Measurements from ENCODE around the gene MOGAT3.
A peak's percentile ranks its signal among the peaks of the same experiment; 100 is the strongest.

Gene MOGAT3

GRCh38 chr7:101172005-101172853 is 28.6 kb downstream of the MOGAT3 start:
- DNase-seq, result no peak

DNA sequence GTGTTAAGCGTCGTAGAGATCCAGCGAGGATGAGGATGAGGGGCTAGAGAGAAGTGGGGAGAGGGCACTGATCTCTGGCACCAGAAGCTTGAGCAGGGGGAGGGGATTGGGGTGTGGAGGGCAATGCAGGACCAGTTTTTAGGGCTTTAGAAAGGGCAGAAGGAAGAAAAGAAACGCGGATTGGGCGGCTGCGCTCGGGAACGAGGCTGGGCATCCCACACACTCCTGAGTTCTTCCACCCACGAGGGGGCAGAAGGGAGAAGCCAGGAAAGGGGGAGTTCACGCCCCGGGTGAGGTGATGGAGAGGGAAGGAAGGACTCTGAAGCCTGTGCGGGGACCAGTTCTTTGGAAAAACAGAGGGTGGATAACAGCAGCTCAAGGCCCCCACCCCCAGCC is 29.4 kb downstream of the MOGAT3 start:
- no peak for DNase-seq

- DNase-seq, result no peak
Measured at GRCh38 chr7:101170617-101171441, 30.0 kb downstream of the MOGAT3 start.

GRCh38 chr7:101169838-101170551 is 30.8 kb downstream of the MOGAT3 start:
- DNase-seq, result peak; percentile 78

DNA sequence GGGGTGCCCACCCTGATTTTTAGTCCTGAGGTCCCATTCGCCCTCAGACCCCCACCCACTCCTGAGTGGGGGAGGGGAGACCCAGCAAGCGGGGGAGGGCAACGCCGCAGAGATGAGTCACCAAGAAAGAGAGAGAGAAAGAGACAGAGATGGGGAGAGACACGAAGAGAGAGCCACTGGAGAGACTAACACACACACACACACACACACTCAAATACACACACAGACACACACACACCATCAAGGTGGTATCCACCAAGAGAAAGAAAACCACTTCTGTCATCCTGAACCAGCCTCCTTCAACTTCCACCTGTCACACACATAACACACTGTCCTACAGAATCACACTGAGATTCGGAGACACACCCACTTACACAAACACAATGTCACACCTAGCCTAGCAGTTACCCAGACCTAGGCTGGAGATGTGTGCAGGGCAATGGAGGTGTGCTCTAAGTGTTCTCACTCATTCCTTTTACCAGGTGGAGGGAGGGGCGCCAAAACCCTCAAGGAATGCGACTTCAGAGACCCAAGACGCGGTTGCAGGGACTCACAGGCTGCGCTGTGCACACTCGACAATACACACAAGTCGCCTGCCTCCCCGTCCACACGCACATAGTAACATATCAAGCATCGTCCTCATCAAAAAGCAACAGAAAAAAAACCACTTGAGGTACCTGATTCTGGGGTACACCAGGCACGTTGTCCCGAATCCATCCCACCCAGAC is 31.6 kb downstream of the MOGAT3 start:
- DNase-seq, result no peak

DNA sequence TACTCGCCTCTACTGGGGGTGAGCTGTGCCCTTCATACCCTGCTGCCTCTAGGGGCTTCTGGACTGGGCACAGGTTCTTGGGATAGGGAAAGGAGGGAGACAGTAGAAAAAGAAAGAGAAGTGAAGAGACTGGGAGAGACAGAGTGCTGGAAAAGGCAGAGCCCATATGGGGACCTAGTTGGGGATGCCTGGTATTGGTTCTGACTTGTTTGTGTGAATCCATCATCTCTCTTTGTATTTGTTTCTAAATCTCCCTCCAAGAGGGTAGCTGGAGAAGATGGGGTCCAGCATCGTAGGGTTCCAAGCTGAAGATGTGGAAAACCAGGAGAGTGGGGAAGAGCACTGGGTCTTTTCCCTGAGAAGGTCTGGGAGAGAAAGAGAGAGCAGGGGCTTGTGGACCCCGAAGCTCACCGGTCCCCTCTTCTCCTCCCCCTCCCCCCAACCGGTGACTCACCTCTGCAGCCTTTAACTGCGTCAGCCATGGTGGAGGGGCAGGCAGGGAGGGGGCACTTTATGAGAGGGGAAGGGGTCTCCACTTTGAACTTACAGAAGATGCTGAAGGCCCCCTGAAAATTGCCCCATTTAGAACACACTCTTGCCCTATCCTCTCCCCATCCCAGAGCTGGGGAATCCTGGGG is 32.3 kb downstream of the MOGAT3 start:
- DNase-seq, result no peak

DNA sequence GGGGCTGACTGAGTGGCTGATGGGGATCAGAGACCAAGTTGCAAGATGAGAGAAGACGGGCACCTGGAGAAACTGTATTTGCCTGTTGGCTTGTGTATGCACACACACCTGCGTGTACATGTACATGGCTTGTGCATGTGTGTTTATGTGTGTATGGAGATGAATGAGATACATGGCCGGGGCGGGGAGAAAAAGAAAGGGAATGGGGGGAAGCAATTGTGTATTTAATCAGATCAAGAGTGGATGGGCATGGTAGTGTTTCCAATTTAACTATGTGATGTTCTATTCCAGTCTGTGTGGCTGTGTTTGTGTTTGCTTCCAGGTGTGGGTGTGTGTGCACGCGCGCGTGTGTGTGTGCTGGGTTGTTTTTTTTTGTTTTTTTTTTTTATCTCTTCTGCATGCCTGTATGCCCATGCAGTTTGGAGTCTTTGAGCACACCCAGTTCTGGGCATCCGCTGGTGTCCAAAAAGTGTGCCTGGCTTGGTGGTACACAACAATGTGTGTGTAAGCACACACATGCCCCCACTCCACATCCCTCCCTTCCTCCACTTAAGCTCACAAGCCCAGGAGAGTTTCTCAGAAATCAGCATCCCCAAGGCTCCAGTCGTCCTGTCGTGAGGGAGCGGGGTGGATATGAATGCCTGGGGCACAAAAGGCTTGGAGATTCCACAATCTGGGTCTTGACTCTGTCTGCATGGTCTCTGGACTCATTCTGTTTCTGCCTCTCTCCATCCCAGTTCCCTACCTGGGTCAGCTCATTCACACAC is 33.0 kb downstream of the MOGAT3 start:
- no peak for DNase-seq

- DNase-seq, result no peak
Measured at GRCh38 chr7:101166909-101167644, 33.8 kb downstream of the MOGAT3 start.

DNA sequence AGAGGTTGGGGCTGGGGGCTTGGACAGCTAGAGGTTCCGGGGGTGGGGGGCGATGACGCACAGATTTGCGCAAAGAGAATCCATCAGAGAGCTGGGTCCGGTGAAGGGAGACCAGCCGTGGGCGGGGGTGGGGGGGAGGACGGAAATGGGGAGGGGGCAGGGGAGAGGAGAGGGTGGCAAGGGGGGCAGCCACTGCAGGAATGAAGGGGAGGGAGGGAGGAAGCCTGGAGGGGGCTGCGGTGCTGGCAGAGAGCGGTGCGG is 34.3 kb downstream of the MOGAT3 start:
- no peak for DNase-seq

DNA sequence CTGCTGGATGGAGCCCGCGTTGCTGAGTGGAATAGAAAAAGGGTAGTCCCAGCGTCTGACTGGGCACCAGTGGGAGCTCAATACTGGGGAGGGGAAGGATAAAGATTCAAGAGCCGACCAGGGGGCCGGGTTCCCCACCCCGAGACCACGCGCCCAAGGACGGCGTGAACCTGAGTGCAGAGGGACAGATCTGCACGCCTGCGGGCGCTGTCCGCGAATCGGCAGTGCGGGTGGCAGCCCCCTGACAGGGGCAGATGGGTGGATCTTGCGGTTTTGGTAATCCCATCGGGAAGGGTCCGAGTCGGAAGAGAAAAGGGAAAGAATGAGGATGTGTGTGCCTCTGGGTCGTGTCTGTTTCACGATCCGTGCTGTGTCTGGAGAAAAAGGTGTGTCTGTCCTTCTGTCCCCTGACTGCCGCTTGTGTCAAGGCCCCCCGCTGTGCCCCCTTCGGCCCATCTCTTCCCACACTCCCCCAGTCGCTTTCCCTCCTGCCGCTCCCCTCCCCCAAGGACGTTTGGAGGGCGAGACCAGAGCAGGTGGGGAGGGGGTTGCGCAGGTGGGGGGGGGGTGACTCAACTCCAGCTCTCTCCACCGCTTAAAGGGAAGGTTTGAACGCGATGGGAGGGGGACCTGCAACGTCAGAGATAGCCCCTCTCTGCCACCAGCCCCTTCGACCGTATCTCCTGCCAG is 34.7 kb downstream of the MOGAT3 start:
- no peak for DNase-seq

GRCh38 chr7:101165075-101165957 is 35.5 kb downstream of the MOGAT3 start, which contains the start of gene VGF:
Gene VGF, minus strand, starts transcription at chr7:101165569. Its CDS starts 726 bp downstream, at chr7:101164843.
- peak; percentile 91 for DNase-seq

DNA sequence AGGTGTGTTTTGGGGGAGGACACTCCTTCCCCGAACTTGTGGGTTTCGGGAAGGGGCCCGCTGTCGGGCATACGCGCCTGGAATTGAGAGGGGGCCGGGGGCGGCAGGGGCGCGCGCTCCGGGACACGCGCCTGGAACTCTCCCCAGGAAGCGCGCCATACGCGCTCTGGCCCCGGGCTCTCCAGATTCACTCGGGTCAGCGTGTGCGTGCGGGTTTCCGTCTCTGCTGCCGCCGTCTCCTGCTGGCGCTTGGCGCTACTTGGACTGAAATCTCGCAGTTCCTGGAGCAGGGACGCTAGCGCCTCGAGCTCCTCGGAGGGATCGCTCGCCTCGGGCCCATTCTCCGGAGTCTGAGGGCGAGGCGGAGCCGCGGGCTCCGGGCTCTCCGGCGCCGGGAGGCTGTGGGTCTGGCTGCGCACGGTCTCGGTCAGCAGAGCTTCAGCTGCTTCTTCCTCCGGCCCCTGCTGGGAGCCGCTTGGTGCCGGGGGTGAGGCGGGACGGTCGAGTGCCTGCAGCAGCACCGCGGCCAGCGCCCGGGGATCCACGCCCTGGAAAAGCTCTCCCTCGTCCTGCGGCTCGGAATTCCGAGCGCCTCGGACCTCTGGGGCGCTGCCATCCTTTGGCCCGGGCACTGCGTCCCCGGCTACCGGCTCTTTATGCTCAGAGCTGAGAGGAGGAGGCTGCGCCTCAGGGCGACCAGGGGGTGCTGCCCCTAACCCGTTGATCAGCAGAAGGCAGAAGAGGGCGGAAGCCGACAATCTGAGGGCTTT is 36.6 kb downstream of the MOGAT3 start:
- DNase-seq, result no peak

- DNase-seq, result no peak
Measured at GRCh38 chr7:101163279-101164070, 37.4 kb downstream of the MOGAT3 start.

GRCh38 chr7:101162551-101163278 is 38.1 kb downstream of the MOGAT3 start:
- DNase-seq, result no peak

GRCh38 chr7:101161692-101162471 is 39.0 kb downstream of the MOGAT3 start:
- no peak for DNase-seq

GRCh38 chr7:101160910-101161309 is 39.9 kb downstream of the MOGAT3 start:
- DNase-seq, result no peak

Measured in T-helper 9 cell (primary cell).